Stimulated activated CD8-positive, alpha-beta memory T cell treated with anti-CD3 and anti-CD28 coated beads, Interleukin-4, amount 100 ng/mL, for 48 hours (primary cell): ENCODE results near the gene ANKHD1.
"Not testable (repeated sequence)": the region's sequence is repeated elsewhere in the genome, so short reads cannot be mapped to it uniquely, and the experiment has no call there.

ENCODE experiments used
- DNase-seq: peaks from one replicate; pipeline ENCODE4 v3.0.0-alpha.2; 2020

ANKHD1 gene

DNA sequence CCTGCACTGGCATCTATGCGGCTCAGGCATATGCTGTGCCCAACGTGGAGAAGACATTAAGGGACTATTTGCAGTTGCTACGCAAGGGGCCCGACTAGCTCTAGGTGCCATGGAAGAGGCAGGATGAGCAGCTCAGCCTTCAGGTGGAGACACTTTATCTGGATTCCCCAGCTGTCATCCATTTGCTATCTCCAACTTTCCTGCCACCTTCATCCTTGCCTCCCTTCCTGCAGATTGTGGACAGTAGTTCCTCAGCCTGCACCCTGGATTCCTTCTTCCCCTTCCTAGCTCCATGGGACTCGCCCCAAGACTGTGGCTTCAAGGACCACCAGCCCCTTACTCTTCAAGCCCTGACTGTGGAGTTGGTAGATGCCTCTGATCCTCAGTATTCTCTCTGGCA is 165.0 kb downstream of the ANKHD1 start:
- no peak for DNase-seq

DNA sequence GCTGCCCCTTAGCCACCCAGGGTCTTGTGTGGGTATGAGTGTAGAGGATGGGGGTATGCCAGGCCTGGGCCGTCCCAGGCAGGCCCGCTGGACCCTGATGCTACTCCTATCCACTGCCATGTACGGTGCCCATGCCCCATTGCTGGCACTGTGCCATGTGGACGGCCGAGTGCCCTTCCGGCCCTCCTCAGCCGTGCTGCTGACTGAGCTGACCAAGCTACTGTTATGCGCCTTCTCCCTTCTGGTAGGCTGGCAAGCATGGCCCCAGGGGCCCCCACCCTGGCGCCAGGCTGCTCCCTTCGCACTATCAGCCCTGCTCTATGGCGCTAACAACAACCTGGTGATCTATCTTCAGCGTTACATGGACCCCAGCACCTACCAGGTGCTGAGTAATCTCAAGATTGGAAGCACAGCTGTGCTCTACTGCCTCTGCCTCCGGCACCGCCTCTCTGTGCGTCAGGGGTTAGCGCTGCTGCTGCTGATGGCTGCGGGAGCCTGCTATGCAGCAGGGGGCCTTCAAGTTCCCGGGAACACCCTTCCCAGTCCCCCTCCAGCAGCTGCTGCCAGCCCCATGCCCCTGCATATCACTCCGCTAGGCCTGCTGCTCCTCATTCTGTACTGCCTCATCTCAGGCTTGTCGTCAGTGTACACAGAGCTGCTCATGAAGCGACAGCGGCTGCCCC is 165.6 kb downstream of the ANKHD1 start:
- DNase-seq, result no peak

DNA sequence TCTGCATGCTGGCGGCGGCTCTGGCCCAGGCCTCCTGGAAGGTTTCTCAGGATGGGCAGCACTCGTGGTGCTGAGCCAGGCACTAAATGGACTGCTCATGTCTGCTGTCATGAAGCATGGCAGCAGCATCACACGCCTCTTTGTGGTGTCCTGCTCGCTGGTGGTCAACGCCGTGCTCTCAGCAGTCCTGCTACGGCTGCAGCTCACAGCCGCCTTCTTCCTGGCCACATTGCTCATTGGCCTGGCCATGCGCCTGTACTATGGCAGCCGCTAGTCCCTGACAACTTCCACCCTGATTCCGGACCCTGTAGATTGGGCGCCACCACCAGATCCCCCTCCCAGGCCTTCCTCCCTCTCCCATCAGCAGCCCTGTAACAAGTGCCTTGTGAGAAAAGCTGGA is 166.2 kb downstream of the ANKHD1 start:
- no peak for DNase-seq

DNA sequence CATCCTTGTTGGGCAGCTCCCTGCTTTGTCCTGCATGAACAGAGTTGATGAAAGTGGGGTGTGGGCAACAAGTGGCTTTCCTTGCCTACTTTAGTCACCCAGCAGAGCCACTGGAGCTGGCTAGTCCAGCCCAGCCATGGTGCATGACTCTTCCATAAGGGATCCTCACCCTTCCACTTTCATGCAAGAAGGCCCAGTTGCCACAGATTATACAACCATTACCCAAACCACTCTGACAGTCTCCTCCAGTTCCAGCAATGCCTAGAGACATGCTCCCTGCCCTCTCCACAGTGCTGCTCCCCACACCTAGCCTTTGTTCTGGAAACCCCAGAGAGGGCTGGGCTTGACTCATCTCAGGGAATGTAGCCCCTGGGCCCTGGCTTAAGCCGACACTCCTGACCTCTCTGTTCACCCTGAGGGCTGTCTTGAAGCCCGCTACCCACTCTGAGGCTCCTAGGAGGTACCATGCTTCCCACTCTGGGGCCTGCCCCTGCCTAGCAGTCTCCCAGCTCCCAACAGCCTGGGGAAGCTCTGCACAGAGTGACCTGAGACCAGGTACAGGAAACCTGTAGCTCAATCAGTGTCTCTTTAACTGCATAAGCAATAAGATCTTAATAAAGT is 166.9 kb downstream of the ANKHD1 start:
- DNase-seq, result peak; percentile 23

DNA sequence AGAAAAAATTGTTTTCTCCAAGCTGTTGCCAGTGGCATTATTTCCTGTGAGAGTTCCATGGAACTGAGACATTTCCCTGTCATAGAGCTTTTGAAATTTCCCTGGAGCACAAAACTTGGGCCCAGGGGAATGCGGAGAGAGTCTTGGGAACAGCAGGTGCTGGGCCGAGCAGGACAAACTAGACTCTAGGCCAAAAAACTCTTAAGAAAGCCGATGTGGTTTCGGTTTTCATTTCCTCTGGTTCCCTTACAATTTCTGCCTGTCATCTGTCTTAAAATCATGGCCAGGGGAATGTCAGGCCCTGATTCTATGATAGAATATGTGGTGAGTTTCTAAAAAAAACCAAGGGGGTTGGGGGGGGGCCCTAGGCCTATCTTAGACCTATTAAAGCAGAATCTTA is 167.6 kb downstream of the ANKHD1 start:
- DNase-seq, result peak; percentile 20

DNA sequence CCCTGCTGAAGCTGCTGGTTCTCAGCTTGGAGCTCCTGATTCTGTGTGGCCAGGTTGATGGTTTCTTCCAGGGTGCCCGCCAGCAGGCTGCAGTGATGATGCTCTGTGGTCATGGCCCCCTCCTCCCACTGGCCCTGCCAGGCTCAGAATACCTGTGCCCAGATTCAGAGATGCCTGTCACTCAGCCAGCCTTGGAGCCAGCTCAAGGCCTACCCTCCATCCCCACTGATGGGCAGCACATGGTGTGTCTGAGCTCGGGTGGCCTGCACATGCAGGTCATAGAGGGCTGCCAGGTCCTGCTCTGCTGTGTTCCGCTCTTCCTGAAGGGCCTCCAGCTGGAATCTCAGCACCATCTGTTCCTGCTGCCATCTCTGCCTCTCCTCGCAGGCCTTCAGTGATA is 168.4 kb downstream of the ANKHD1 start:
- peak; percentile 18 for DNase-seq

DNA sequence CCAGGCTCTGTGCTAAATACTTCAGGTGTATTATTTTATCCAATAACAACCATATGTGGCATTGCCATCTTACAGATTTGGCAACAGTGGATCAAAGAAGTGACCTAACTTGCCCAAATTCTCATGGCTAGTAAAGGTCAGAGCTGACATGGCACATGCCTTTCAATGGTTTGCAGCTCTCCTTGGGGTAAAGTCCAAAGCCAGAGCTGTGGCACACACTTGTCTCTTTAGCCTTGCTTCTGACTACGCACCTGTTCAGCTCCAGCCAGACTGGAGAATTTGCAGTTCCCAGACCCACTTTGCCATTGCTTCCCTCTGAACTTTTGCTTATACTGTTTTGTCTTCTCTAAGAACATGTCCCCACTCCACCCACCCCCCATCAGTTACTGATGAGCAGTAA is 168.9 kb downstream of the ANKHD1 start:
- peak; percentile 18 for DNase-seq

DNA sequence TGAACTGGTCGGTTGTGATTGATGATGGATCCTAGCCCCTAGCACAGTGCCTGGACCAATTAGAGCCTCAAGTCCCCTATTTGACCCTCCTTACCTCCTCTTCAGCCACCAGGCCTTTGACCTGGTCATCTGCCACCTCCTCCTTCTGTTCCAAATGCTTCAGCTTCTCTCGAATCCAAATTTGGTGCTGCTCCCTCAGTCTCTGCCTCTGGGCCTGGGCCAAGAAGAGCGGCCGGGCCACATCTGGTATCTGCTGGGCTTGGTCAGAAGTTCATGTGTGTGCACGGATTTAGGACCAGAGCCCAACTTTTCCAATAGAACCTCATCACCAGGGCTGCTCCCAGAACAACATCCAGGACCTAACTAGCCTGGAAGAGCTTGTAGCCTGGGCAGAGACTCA is 169.5 kb downstream of the ANKHD1 start:
- peak; percentile 15 for DNase-seq

DNA sequence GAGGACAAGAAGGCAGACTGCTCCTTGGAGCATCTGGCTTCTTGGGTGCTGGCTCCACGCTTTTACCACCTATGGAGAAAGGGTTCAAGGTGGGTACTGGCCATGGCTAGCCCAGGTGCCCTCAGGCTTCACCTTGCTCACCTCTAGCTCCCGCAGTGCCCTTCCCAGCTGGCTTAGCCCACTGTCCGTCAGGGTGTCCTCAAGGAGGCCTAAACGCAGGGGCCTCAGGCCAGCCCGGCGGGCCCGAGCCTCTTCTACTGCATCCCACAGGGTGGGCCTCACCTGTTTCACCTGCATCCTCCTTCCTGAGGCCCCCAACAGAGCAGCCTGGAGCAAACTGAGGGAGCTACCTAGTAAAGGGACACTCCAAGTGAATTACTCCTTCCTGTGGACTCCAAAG is 172.1 kb downstream of the ANKHD1 start:
- peak; percentile 18 for DNase-seq

DNA sequence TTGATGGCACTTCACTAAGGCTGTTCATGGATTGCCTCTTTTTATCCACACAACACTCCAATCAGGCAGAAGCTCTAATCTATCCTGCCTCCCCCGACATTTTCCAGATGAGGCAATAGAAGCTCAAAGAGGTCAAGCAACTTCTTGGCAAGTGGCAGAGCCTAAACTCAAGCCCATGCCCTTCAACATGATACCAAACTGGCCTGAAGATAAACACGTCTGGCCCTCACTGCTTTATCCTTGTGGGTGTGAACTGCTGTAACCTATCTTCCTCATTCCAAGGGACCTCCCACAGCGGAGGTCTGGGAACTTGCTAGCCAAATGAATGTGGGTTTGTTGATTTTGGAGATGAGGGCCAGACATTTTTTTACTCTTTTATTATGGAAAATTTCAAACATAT is 172.5 kb downstream of the ANKHD1 start:
- DNase-seq, result peak; percentile 14

DNA sequence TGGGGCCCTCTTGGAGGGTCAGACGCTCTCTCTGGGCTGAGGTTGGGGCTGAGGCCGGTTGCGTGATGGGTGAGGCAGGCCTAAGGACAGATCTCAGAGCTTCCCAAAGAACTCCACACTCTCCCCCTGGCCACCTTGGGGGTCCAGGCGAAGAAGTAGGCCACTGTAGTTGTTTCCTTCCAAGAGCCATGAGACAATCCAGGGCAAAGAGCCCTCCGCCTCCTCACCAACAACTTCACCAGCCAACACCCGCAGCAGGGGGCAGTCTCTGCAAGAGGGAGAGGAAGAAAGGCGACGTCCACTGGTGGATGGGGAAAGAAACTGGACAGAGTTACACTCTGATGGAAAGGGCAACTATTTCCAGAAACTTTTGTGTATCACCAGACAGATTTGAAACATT is 173.7 kb downstream of the ANKHD1 start:
- DNase-seq, result peak; percentile 35

DNA sequence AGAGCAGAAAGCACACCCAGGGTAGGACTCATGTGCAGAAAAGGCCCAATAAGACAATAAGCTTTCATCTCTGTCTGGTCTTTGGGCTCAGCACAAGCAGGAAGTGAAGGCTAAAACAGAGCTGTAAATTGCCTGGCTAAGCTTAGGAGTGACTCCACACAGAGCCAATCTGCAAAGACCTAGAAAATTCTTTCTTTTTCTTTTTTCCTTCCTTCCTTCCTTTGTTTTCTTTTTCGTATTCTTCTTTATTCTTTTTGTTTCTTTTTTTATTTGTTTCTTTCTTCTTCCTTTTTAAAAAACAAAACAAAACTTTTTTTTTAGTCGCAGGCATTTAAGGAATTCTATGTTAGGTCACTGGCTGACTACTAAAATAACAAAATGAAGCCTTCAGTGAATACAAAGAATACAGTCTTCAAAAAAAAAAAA is 175.2 kb downstream of the ANKHD1 start:
- peak; percentile 12 for DNase-seq

DNA sequence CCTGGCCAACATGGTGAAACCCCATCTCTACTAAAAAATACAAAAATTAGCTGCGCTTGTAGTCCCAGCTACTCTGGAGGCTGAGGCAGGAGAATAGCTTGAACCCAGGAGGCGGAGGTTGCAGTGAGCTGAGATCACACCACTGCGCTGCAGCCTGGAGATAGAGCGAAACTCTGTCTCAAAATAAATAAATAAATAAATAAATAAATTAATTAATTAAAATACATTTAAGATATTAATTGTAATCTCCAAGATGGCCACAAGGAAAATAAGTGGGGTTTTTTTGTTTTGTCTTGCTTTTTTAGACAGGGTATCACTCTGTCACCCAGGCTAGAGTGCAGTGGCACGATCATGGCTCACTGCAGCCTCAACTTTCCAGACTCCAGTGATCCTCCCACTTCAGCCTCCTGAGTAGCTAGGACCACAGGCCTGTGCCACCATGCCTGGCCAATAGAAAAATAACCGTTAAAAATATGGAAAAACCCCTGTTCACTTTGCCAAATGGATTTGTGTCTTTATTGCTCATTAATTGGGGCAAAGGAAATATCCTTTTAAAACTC is 177.6 kb downstream of the ANKHD1 start:
- not testable (repeated sequence) for DNase-seq

DNA sequence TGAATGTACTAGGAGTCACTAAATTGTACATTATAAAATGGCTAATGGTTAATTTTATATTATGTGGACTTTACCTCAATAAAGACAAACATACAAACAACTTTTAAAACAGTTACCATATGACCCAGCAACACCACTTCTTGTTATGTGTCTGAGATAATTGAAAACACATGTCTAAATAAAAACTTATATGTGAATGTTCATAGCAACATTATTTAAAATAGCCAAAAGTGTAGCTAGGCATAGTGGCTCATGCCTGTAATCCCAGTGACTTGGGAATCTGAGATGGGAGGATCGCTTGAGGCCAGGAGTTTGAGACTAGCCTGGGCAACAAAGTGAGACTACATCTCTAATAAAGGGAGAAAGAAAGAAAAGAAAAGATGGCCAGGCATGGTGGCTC is 185.9 kb downstream of the ANKHD1 start:
- no peak for DNase-seq

DNA sequence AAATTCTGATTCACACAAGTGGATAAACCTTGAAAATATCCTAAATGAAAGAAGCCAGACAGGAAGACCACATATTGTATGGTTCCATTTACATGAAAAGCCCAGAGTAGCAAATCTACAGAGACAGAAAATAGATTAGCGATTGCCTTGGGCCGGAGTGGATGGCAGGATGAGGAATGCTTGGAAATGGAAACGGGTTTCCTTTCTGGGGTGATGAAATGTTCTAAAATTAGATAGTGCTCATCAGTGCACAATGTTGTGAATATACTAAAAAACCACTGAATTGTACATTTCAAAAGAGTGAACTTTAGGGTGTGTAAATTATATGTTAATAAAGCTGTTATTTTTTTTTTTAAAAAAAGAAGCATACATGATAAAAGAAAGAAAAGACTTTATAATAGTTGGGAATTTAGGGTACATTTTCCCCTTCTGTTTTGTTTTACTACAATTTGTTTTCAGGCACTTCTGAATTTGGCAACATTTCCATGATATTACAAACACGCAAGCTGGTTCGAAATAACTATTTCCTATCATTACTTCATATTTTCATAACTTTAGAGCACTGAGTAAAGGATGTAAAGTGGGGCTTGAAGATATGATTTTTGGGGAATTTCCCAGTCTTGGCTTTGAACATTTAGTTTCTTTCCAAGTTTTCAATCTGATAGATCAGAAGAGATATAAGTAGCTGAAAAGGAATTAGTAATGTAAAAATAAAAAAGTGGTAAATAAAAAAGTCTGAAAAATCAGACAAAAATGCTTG is 186.9 kb downstream of the ANKHD1 start:
- no peak for DNase-seq
